GM12891 (cell line): Measurements from ENCODE around the gene CELF5.

ENCODE experiments used
- PAX5 ChIP-seq: IDR thresholded peaks from 2 replicates; pipeline ENCODE4 v1.6.1; 2011; ENCODE audit warnings: low read length, moderate library complexity, mild to moderate bottlenecking; ENCODE audit not compliant: insufficient read depth, severe bottlenecking
- POLR2A ChIP-seq: IDR thresholded peaks from 2 replicates; pipeline ENCODE4 v1.6.1; 2011; ENCODE audit warnings: low read depth, low read length, control low read depth
- POLR2AphosphoS5 ChIP-seq: IDR thresholded peaks from 2 replicates; pipeline ENCODE4 v1.6.1; 2011; ENCODE audit warnings: low read depth, low read length, control low read depth
- POU2F2 ChIP-seq: IDR thresholded peaks from 2 replicates; pipeline ENCODE4 v1.6.1; 2011; ENCODE audit warnings: low read depth, mild to moderate bottlenecking, control low read depth, low read length, moderate library complexity
- SPI1 ChIP-seq: IDR thresholded peaks from 2 replicates; pipeline ENCODE4 v1.6.1; 2011; ENCODE audit warnings: low read depth, low read length, control low read depth
- TAF1 ChIP-seq: IDR thresholded peaks from 2 replicates; pipeline ENCODE4 v1.6.1; 2011; ENCODE audit warnings: low read depth, low read length, control low read depth

GRCh38 chr19:3310280-3310679 lies 85.8 kb downstream of the CELF5 start:
- TF ChIP-seq POLR2A = no peak
- TF ChIP-seq POLR2AphosphoS5 = no peak
- no peak for TF ChIP-seq SPI1
- no peak for TF ChIP-seq TAF1
- TF ChIP-seq POU2F2 = no peak
- no peak for TF ChIP-seq PAX5
